H1 (cell line): ENCODE measurements around the gene DYNLT1. TPM values are rescaled to one million over a fixed set of nuclear protein-coding genes. Genes with fewer than 3 reads are reported as not detected.

Experiments used
- CTCF ChIA-PET: fragments of 300-600 bp; sonication (Branson Sonifier 250); formaldehyde crosslinking; loops from one replicate; lab custom pipeline; 2021; ENCODE audit not compliant: partially characterized antibody; lab: Charles Lee
- POLR2A ChIA-PET: fragments of 300-600 bp; sonication (Branson Sonifier 250); formaldehyde crosslinking; loops from one replicate; lab custom pipeline; 2021; ENCODE audit warnings: inconsistent platforms; ENCODE audit not compliant: partially characterized antibody; lab: Charles Lee
- DNase-seq, 2 experiments: peaks; one replicate each; pipeline versions ENCODE4 v3.0.0 to v3.0.0-alpha.2; 2010 to 2022; ENCODE audit warnings: low spot score in 2 of 2, low read depth in 1 of 2, mixed read lengths in 1 of 2
- FAIRE-seq: peaks from 2 replicates; lab custom pipeline; 2011; peaks lifted over from hg19 to GRCh38; lab: Jason Lieb, UNC
- H2AFZ ChIP-seq: 2 replicates; pipeline ENCODE4 v1.8.1; 2012; ENCODE audit warnings: low read length, inconsistent platforms
- H2AK5ac ChIP-seq: 2 replicates; pipeline ENCODE4 v1.6.1; 2013; ENCODE audit warnings: low read depth, low read length
- H2BK120ac ChIP-seq: replicated peaks from 2 replicates; pipeline ENCODE3; 2013; ENCODE audit warnings: low read depth, low read length, inconsistent platforms
- H2BK12ac ChIP-seq: 2 replicates; pipeline ENCODE4 v1.6.1; 2013; ENCODE audit warnings: low read depth, low read length
- H2BK15ac ChIP-seq: 2 replicates; pipeline ENCODE4 v1.6.1; 2013; ENCODE audit warnings: low read length
- H2BK20ac ChIP-seq: 2 replicates; pipeline ENCODE4 v1.6.1; 2013; ENCODE audit warnings: low read length
- H2BK5ac ChIP-seq: 2 replicates; pipeline ENCODE4 v1.6.1; 2013; ENCODE audit warnings: low read depth, low read length
- H3K14ac ChIP-seq: 2 replicates; pipeline ENCODE4 v1.6.1; 2013; ENCODE audit warnings: inconsistent platforms; ENCODE audit not compliant: insufficient read length
- H3K18ac ChIP-seq: 2 replicates; pipeline ENCODE4 v1.6.1; 2013; ENCODE audit warnings: low read length; ENCODE audit errors: extremely low read depth
- H3K23ac ChIP-seq: 2 replicates; pipeline ENCODE4 v1.6.1; 2013; ENCODE audit warnings: inconsistent platforms; ENCODE audit not compliant: insufficient read length
- H3K23me2 ChIP-seq: 2 replicates; pipeline ENCODE4 v1.6.1; 2013; ENCODE audit warnings: low read depth, low read length
- H3K27ac ChIP-seq: 2 replicates; pipeline ENCODE4 v1.6.1; 2011; ENCODE audit warnings: low read depth, low read length, inconsistent platforms
- H3K27me3 ChIP-seq, 4 experiments: replicated peaks in 1 of 4; 1 replicate in 1 of 4; 2 replicates in 3 of 4; pipeline versions ENCODE4 v1.6.1 to v1.8.1; 2011 to 2013; ENCODE audit warnings: low read length in 3 of 4, mild to moderate bottlenecking in 3 of 4, inconsistent platforms in 2 of 4, mixed read lengths in 2 of 4, moderate library complexity in 1 of 4; ENCODE audit not compliant: control insufficient read depth in 3 of 4, insufficient read depth in 3 of 4; ENCODE audit errors: extremely low read depth in 1 of 4
- H3K36me3 ChIP-seq, 4 experiments: 2 replicates each; pipeline versions ENCODE4 v1.6.1 to v1.8.1; 2011 to 2013; ENCODE audit warnings: mild to moderate bottlenecking in 4 of 4, low read length in 3 of 4, moderate library complexity in 2 of 4, control low read depth in 1 of 4, inconsistent platforms in 1 of 4; ENCODE audit not compliant: insufficient read depth in 4 of 4, control insufficient read depth in 2 of 4
- H3K4ac ChIP-seq: replicated peaks from 2 replicates; pipeline ENCODE3; 2013; ENCODE audit warnings: low read length, low read depth, mixed read lengths, inconsistent platforms; ENCODE audit not compliant: insufficient read length
- H3K4me1 ChIP-seq, 4 experiments: replicated peaks in 1 of 4; 1 replicate in 1 of 4; 2 replicates in 3 of 4; pipeline versions ENCODE4 v1.6.1 to v1.8.1; 2011 to 2013; ENCODE audit warnings: low read length in 3 of 4, inconsistent platforms in 2 of 4, mixed read lengths in 1 of 4; ENCODE audit not compliant: insufficient read depth in 4 of 4, control insufficient read depth in 3 of 4
- H3K4me2 ChIP-seq, 2 experiments: 2 replicates each; pipeline versions ENCODE4 v1.6.1 to v1.8.1; 2011 to 2013; ENCODE audit warnings: low read depth in 2 of 2, low read length in 2 of 2, control low read depth in 1 of 2, inconsistent platforms in 1 of 2, mild to moderate bottlenecking in 1 of 2; ENCODE audit not compliant: insufficient read depth in 1 of 2
- H3K4me3 ChIP-seq, 4 experiments: fragments of 200-600, 300-600 bp in 1 of 4; sonication (generic), shearing (Covaris generic), sonication (Bioruptor Twin) in 1 of 4; 2 replicates each; pipeline versions ENCODE4 v1.5.1 to v1.8.1; 2011 to 2016; ENCODE audit warnings: low read length in 4 of 4, low read depth in 3 of 4, control low read depth in 2 of 4, inconsistent platforms in 2 of 4, mild to moderate bottlenecking in 2 of 4, mixed read lengths in 1 of 4, moderate library complexity in 1 of 4; ENCODE audit not compliant: insufficient read depth in 2 of 4; ENCODE audit errors: extremely low read depth in 1 of 4
- H3K56ac ChIP-seq: replicated peaks from 2 replicates; pipeline ENCODE3; 2013; ENCODE audit warnings: low read depth, mild to moderate bottlenecking, mixed read lengths, low read length, inconsistent platforms; ENCODE audit not compliant: insufficient read length
- H3K79me1 ChIP-seq: 2 replicates; pipeline ENCODE4 v1.6.1; 2013; ENCODE audit warnings: low read depth, low read length, control low read depth
- H3K79me2 ChIP-seq, 2 experiments: 2 replicates each; pipeline versions ENCODE4 v1.6.1 to v1.8.1; 2012 to 2013; ENCODE audit warnings: low read length in 2 of 2, mild to moderate bottlenecking in 2 of 2, inconsistent platforms in 1 of 2; ENCODE audit not compliant: insufficient read depth in 2 of 2, control insufficient read depth in 1 of 2
- H3K9ac ChIP-seq, 4 experiments: replicated peaks in 1 of 4; 1 replicate in 1 of 4; 2 replicates in 3 of 4; pipeline versions ENCODE4 v1.6.1 to v1.8.1; 2011 to 2013; ENCODE audit warnings: low read depth in 3 of 4, low read length in 3 of 4, control low read depth in 2 of 4, mild to moderate bottlenecking in 2 of 4, moderate library complexity in 2 of 4, inconsistent platforms in 1 of 4; ENCODE audit errors: extremely low read depth in 1 of 4
- H3K9me3 ChIP-seq, 2 experiments: 2 replicates each; pipeline versions ENCODE4 v1.6.1 to v1.8.1; 2012 to 2013; ENCODE audit warnings: mild to moderate bottlenecking in 2 of 2, moderate library complexity in 2 of 2, control low read depth in 1 of 2, inconsistent platforms in 1 of 2, low read depth in 1 of 2, low read length in 1 of 2, mixed read lengths in 1 of 2; ENCODE audit not compliant: insufficient read depth in 2 of 2
- H4K20me1 ChIP-seq, 2 experiments: replicated peaks in 1 of 2; 2 replicates each; pipeline versions ENCODE3 to v1.8.1; 2011 to 2013; ENCODE audit warnings: inconsistent platforms in 2 of 2, low read length in 2 of 2, mild to moderate bottlenecking in 1 of 2; ENCODE audit not compliant: insufficient read depth in 2 of 2, control insufficient read depth in 1 of 2
- H4K5ac ChIP-seq: 2 replicates; pipeline ENCODE4 v1.6.1; 2013; ENCODE audit warnings: low read length, low read depth, mixed read lengths, inconsistent platforms; ENCODE audit not compliant: insufficient read length
- H4K8ac ChIP-seq: 2 replicates; pipeline ENCODE4 v1.8.0; 2013; ENCODE audit warnings: mild to moderate bottlenecking, moderate library complexity, low read length, inconsistent platforms; ENCODE audit not compliant: insufficient read depth; ENCODE audit errors: extremely low read depth
- H4K91ac ChIP-seq: replicated peaks from 2 replicates; pipeline ENCODE3; 2013; ENCODE audit warnings: low read length, mixed read lengths, inconsistent platforms; ENCODE audit not compliant: insufficient read length
- BCL11A ChIP-seq, 2 experiments: IDR thresholded peaks; one replicate each; pipeline ENCODE4 v1.6.1; 2011; ENCODE audit warnings: low read depth in 2 of 2, low read length in 2 of 2, mild to moderate bottlenecking in 2 of 2
- CEBPB ChIP-seq: IDR thresholded peaks from 2 replicates; pipeline ENCODE4 v1.6.1; 2012; ENCODE audit warnings: low read depth, low read length
- FOSL1 ChIP-seq: IDR thresholded peaks from 2 replicates; pipeline ENCODE4 v1.6.1; 2011; ENCODE audit warnings: mild to moderate bottlenecking, low read depth, low read length, moderate library complexity; ENCODE audit not compliant: insufficient read depth
- HDAC6 ChIP-seq: IDR thresholded peaks from one replicate; pipeline ENCODE4 v1.7.1; 2012; ENCODE audit warnings: low read depth, mild to moderate bottlenecking, inconsistent platforms, low read length, moderate library complexity
- JUN ChIP-seq: IDR thresholded peaks from 2 replicates; pipeline ENCODE4 v1.6.1; 2011; ENCODE audit warnings: low read depth, mild to moderate bottlenecking, improper control_type of control experiment, low read length
- KDM4A ChIP-seq: IDR thresholded peaks from one replicate; pipeline ENCODE4 v1.7.1; 2012; ENCODE audit warnings: low read depth, mild to moderate bottlenecking, moderate library complexity, low read length, inconsistent platforms; ENCODE audit not compliant: severe bottlenecking
- KDM5A ChIP-seq: fragments of 200-600 bp; IDR thresholded peaks from 2 replicates; pipeline ENCODE4 v1.7.1; 2012; ENCODE audit warnings: mild to moderate bottlenecking, low read length, inconsistent platforms, mixed read lengths
- SAP30 ChIP-seq: fragments of 300-600 bp; sonication (generic); IDR thresholded peaks from 2 replicates; pipeline ENCODE4 v1.7.1; 2012; ENCODE audit warnings: low read length, moderate library complexity, mild to moderate bottlenecking, inconsistent platforms; ENCODE audit not compliant: insufficient read depth, insufficient replicate concordance
- TAF7 ChIP-seq: optimal IDR thresholded peaks from 2 replicates; pipeline ENCODE3; 2011; ENCODE audit warnings: low read depth, mild to moderate bottlenecking, inconsistent platforms, low read length, moderate library complexity, borderline replicate concordance
- TBP ChIP-seq: IDR thresholded peaks from 2 replicates; pipeline ENCODE4 v1.6.1; 2011; ENCODE audit warnings: low read depth, low read length, improper control_type of control experiment
- WGBS, 2 experiments: shearing (Covaris generic) in 1 of 2; methylation state at CpG; one replicate each; pipeline versions ENCODE4 v1.1.6 to v1.1.7; 2013 to 2015; ENCODE audit warnings: low lambda C conversion rate in 2 of 2, mixed read lengths in 2 of 2, inconsistent platforms in 1 of 2, low coverage in 1 of 2, missing lambda C conversion rate in 1 of 2; ENCODE audit not compliant: insufficient replicate concordance in 2 of 2, insufficient coverage in 1 of 2, insufficient read length in 1 of 2; ENCODE audit errors: extremely low coverage in 1 of 2, missing lambda C conversion rate in 1 of 2; 5-methylcytosine and 5-hydroxymethylcytosine counted together
- polyA plus RNA-seq, 7 experiments: library from polyadenylated mRNA; depleted of rRNA in 3 of 7; stranded (reverse) in 5 of 7; unstranded in 2 of 7; fragments of >200 nt in 5 of 7; fragments of 200-250 nt in 2 of 7; gene quantifications; 1 replicate in 5 of 7; 2 replicates in 1 of 7; 4 replicates in 1 of 7; pipeline versions ENCODE4 v1.2.1 to v1.2.3, GENCODE V29; 2011 to 2013; ENCODE audit warnings: missing spikeins in 2 of 7, mixed read lengths in 2 of 7
- total RNA-seq: library from RNA; stranded (reverse); fragmentation: NEBNext Ultra II Directional; extraction: Animal tissue kit (Norgen Biotek cat#: 25700); gene quantifications from 2 replicates; pipeline ENCODE4 v1.2.1, GENCODE V29; 2021
- TF ChIP-seq, protein P1 (sequence below): IDR thresholded peaks from 2 replicates; pipeline ENCODE4 v1.6.1; 2011; ENCODE audit warnings: low read length, improper control_type of control experiment

The DYNLT1 gene
- total and polyA plus RNA-seq, 2 of the 8 experiments (the other 6 are each of a cell fraction or from before 2014, with no cell fraction given) = 119 to 245 TPM

GRCh38 chr6:158630938-158631616 is 13.5 kb downstream of the DYNLT1 start:
- Histone ChIP-seq H4K8ac (no peak overlapping the region), H2AFZ (no peak overlapping the region), H2BK15ac (no peak overlapping the region), H2BK120ac (no peak overlapping the region), H2BK20ac (no peak overlapping the region), H4K20me1 (peaks cover 0 to 12% of the 10 kb centered on the region in 2 experiments), H3K4me1 (peaks cover 0 to 7% (median 0%) of the 10 kb centered on the region in 4 experiments; a peak in 3 of 7 replicates), H2BK12ac (no peak overlapping the region), H3K79me1 (peaks cover 2% of the 10 kb centered on the region), H3K79me2 (no peaks in the 10 kb centered on the region), H3K56ac (no peak overlapping the region), H4K91ac (no peak overlapping the region), H4K5ac (no peak overlapping the region), H3K27me3 (no peaks in the 10 kb centered on the region), H3K36me3 (peaks cover 2 to 45% (median 27%) of the 10 kb centered on the region in 4 experiments; a peak in 7 of 8 replicates), H2AK5ac (no peak overlapping the region), H3K18ac (no peak overlapping the region), H3K4me3 (no peak overlapping the region), H3K4me2 (no peak overlapping the region), H3K14ac (no peak overlapping the region), H3K4ac (no peak overlapping the region), H3K23ac (no peak overlapping the region), H3K9me3 (no peaks in the 10 kb centered on the region), H3K9ac (no peak overlapping the region), H3K23me2 (peaks cover 6% of the 10 kb centered on the region; the same call in 1 of the 2 replicates), H3K27ac (no peak overlapping the region), H2BK5ac (no peak overlapping the region)
- 89% methylated on average over 17 of the region's 19 CpGs; no CpG with 5 or more reads in 1 of the 2 experiments for WGBS, 2 experiments
- CTCF ChIA-PET = interaction anchor here (0.6 to 3.1 kb wide), 11 partner anchors 8 to 425 kb away, joined by 3 to 10 read pairs (median 4); no protein-coding TSS in a partner anchor
- DNase-seq = no peak
- POLR2A ChIA-PET = interaction anchor here (0.5 to 2.0 kb wide), 5 partner anchors 9 to 242 kb away, joined by 3 to 6 read pairs (median 3); partner anchors contain the start of gene DYNLT1
- no peak for FAIRE-seq
- TF ChIP-seq KDM4A (no peak), BCL11A (IDR thresholded peaks at IDR 0.05; ENCODE audit: low read depth in 2 of 2, low read length in 2 of 2) (no peak), TAF7 (no peak), SAP30 (no peak), JUN (no peak), TBP (no peak), FOSL1 (no peak), CEBPB (no peak), KDM5A (no peak), HDAC6 (no peak)
- TF ChIP-seq, protein P1, sequence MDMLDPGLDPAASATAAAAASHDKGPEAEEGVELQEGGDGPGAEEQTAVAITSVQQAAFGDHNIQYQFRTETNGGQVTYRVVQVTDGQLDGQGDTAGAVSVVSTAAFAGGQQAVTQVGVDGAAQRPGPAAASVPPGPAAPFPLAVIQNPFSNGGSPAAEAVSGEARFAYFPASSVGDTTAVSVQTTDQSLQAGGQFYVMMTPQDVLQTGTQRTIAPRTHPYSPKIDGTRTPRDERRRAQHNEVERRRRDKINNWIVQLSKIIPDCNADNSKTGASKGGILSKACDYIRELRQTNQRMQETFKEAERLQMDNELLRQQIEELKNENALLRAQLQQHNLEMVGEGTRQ = no peak
